ENCODE data around the gene ACTRT2. TPM values are rescaled to one million over a fixed set of nuclear protein-coding genes. Genes with fewer than 3 reads are reported as not detected.

The ACTRT2 gene
- total and polyA plus RNA-seq, 2 experiments from 2014 or later, result not detected

DNA sequence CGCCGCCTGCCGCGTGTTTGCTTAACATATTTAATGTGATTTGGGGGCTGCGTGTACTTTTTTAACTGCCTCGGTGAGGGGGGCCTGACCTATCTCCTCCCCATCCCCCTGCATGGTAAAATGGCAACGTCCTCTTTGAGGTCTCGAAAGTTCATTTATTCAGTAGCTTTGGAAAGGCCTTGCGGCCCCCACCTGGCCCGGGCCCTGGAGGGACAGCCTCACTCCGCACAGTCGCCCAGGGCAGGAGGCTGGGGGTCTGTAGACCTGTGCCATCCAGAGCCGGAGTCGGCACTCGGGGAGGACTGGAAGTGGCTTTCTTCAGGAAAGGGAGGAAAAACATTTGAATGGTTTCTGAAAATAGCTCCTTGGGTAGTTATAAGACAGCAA is 38.0 kb upstream of the ACTRT2 start:
- Histone ChIP-seq H3K4me1 (ENCODE audit: insufficient read depth) (no peaks in the 10 kb centered on the region), H3K27me3 (no peaks in the 10 kb centered on the region), H3K36me3 (replicated peaks; ENCODE audit: insufficient read depth, low read depth) (no peaks in the 10 kb centered on the region), H3K79me2 (no peaks in the 10 kb centered on the region), H2AFZ (no peak overlapping the region), H3K4me3 (no peak overlapping the region), H3K4me2 (no peak overlapping the region), H3K27ac (no peak overlapping the region), H3K9me3 (ENCODE audit: low read depth) (no peaks in the 10 kb centered on the region), H3K9me2 (replicated peaks; ENCODE audit: insufficient read depth) (no peaks in the 10 kb centered on the region), H4K20me1 (ENCODE audit: insufficient read depth, poor library complexity, severe bottlenecking) (no peaks in the 10 kb centered on the region)
- DNase-seq (ENCODE audit: low spot score), result no peak
- TF ChIP-seq CTCF (IDR thresholded peaks at IDR 0.05; ENCODE audit: poor library complexity), result no peak
- TF ChIP-seq EZH2phosphoT487 (IDR thresholded peaks at IDR 0.05; ENCODE audit: low read depth, severe bottlenecking, unreplicated experiment), result no peak
- TF ChIP-seq EZH2 (IDR thresholded peaks at IDR 0.05; ENCODE audit: borderline replicate concordance), result no peak
- WGBS (ENCODE audit: low lambda C conversion rate, missing lambda C conversion rate), result 88% methylated on average over 15 of the region's 15 CpGs

- Histone ChIP-seq H4K20me1 (ENCODE audit: insufficient read depth, poor library complexity, severe bottlenecking) (no peaks in the 10 kb centered on the region), H3K4me1 (ENCODE audit: insufficient read depth) (no peaks in the 10 kb centered on the region), H3K79me2 (no peaks in the 10 kb centered on the region), H3K4me2 (no peak overlapping the region), H3K36me3 (replicated peaks; ENCODE audit: insufficient read depth, low read depth) (no peaks in the 10 kb centered on the region), H2AFZ (no peak overlapping the region), H3K4me3 (no peak overlapping the region), H3K27me3 (no peaks in the 10 kb centered on the region), H3K9me3 (ENCODE audit: low read depth) (no peaks in the 10 kb centered on the region), H3K9me2 (replicated peaks; ENCODE audit: insufficient read depth) (no peaks in the 10 kb centered on the region), H3K27ac (no peak overlapping the region)
- no peak for DNase-seq (ENCODE audit: low spot score)
- TF ChIP-seq EZH2phosphoT487 (IDR thresholded peaks at IDR 0.05; ENCODE audit: low read depth, severe bottlenecking, unreplicated experiment) (no peak), EZH2 (IDR thresholded peaks at IDR 0.05; ENCODE audit: borderline replicate concordance) (no peak), CTCF (IDR thresholded peaks at IDR 0.05; ENCODE audit: poor library complexity) (no peak)
- WGBS (ENCODE audit: low lambda C conversion rate, missing lambda C conversion rate), result 72% methylated on average over 21 of the region's 21 CpGs
Measured at GRCh38 chr1:2983706-2984398, 37.4 kb upstream of the ACTRT2 start.

DNA sequence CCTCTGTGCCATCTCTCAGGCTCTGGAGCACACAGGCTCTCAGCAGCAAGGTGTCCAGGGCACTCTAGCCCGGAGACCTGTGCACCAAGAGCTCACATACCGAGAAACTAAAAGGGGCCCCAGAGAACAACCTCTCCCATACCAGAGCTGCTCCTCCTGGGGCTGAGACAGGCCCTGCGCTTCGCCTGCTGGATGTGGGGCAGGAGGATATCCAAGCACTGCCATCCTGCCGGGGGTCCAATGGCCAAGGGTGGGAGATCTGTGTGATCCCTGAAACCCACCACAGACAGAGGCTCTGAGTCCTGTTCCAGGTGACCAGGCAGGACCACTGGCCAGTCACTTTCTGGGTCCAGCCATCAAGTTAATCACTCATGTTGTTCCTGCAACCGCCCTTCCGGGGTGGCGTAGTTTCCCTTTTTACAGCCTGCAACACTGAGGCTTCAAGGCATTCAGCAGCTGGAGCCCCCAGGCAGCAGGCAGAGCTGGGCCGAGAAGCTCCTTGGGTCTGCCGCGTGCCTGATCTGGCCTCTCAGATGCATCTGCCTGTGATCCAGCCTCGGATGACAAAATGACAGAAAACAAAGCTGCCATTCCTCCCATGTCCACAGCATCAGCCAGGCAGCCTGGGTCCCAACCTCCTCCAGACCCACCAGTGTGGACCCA is 36.7 kb upstream of the ACTRT2 start:
- Histone ChIP-seq H3K4me2 (no peak overlapping the region), H3K79me2 (no peaks in the 10 kb centered on the region), H3K4me3 (no peak overlapping the region), H3K27me3 (no peaks in the 10 kb centered on the region), H2AFZ (no peak overlapping the region), H3K9me2 (replicated peaks; ENCODE audit: insufficient read depth) (no peaks in the 10 kb centered on the region), H3K36me3 (replicated peaks; ENCODE audit: insufficient read depth, low read depth) (no peaks in the 10 kb centered on the region), H3K9me3 (ENCODE audit: low read depth) (no peaks in the 10 kb centered on the region), H4K20me1 (ENCODE audit: insufficient read depth, poor library complexity, severe bottlenecking) (no peaks in the 10 kb centered on the region), H3K27ac (no peak overlapping the region), H3K4me1 (ENCODE audit: insufficient read depth) (no peaks in the 10 kb centered on the region)
- DNase-seq (ENCODE audit: low spot score), result no peak
- TF ChIP-seq CTCF (IDR thresholded peaks at IDR 0.05; ENCODE audit: poor library complexity) (no peak), EZH2phosphoT487 (IDR thresholded peaks at IDR 0.05; ENCODE audit: low read depth, severe bottlenecking, unreplicated experiment) (no peak), EZH2 (IDR thresholded peaks at IDR 0.05; ENCODE audit: borderline replicate concordance) (no peak)
- 82% methylated on average over 12 of the region's 12 CpGs for WGBS (ENCODE audit: low lambda C conversion rate, missing lambda C conversion rate)

Measured in hepatocyte (in vitro differentiated cells).